Skin epidermis (tissue), 12 donors: Measurements from ENCODE around the gene RHBDL3.
"Not testable (repeated sequence)": the region's sequence is repeated elsewhere in the genome, so short reads cannot be mapped to it uniquely, and the experiment has no call there.

Source experiments
- H3K27ac ChIP-seq, 21 experiments: fragments of 200-600 bp; sonication (generic) in 11 of 21; one replicate each; pipeline ENCODE4 v1.5.0; 2020; ENCODE audit warnings: mild to moderate bottlenecking in 3 of 21, inconsistent platforms in 2 of 21, moderate library complexity in 2 of 21
- H3K4me3 ChIP-seq, 7 experiments: fragments of 200-600 bp; sonication (generic) in 2 of 7; one replicate each; pipeline ENCODE4 v1.5.0; 2020; ENCODE audit warnings: inconsistent platforms in 2 of 7, mild to moderate bottlenecking in 2 of 7, moderate library complexity in 1 of 7

The RHBDL3 gene

DNA sequence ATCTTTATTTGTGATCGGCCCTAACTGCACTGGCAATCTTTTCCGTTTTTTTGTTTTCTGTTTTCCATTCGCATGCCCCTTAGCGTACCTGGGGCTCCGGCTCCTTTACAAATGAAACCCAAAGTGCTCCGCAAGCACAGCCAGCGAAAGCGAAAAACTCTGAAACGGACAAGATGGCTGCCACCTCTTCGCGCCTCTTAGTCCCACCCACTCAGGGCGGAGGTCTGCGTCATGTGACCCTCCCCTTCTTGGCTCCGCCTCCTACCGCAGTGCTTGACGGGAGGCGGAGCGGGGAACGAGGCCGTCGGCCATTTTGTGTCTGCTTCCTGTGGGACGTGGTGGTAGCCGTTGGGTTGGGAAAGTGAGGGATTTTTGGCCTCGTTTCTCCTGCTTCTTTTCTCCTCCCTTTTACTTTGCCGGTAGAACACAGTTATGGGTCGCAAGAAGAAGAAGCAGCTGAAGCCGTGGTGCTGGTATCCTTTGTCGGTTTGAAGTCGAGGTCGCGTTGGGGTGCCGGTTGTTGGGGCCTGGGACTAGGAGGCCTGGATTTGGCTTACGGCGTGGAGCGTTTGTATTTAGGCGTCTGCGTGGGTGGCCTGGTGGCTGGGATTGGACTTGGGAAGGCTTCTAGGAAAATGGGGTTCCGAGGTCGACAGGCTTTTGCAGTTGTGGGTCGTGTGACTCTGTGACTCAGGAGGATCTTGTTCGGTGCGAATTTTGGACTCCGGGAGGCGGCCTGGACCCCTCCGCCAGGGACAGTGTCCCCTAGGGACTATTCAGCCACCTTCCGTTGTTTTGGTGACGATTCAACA is 84.4 kb downstream of the RHBDL3 start, which contains the start of gene ZNF207:
ZNF207 (plus strand) TSS at position 304 of the 812 bp plus-strand sequence; CDS start at position 433, 129 bp downstream.
- Histone ChIP-seq H3K27ac (peak within 1 kb of the TSS; percentile 85 to 99 (median 96)), H3K4me3 (peak within 1 kb of the TSS; percentile 72 to 99 (median 81))

GRCh38 chr17:32350666-32351418 is 85.2 kb downstream of the RHBDL3 start:
- H3K4me3 ChIP-seq, result peak overlapping the region; percentile 72 to 99 (median 81)

DNA sequence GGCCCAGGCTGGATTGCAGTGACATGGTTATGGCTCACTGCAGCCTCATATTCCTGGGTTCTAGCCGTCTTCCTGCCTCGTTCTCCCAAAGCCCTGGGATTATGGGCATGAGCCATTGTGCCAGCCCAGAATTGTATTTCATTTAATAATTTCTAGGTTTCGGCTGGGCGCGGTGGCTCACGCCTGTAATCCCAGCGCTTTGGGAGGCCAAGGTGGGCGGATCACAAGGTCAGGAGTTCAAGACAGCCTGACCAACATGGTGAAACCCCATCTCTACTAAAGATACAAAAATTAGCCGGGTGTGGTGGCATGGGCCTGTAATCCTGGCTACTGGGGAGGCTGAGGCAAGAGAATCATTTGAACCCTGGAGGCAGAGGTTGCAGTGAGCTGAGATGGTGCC is 87.1 kb downstream of the RHBDL3 start:
- H3K4me3 ChIP-seq, result peak overlapping the region in 4 of 7 experiments; percentile 72 to 99 (median 87)
- H3K27ac ChIP-seq, result not testable (repeated sequence)

More at GRCh38 chr17:32350666-32351418, 85.2 kb downstream of the RHBDL3 start:
- H3K27ac ChIP-seq, result peak overlapping the region; percentile 85 to 99 (median 96)

GRCh38 chr17:32355649-32356377 is 90.2 kb downstream of the RHBDL3 start:
- H3K4me3 ChIP-seq, result no peak overlapping the region

GRCh38 chr17:32356378-32356743 is 90.7 kb downstream of the RHBDL3 start:
- no peak overlapping the region for H3K4me3 ChIP-seq
- no peak overlapping the region for H3K27ac ChIP-seq

More at GRCh38 chr17:32355649-32356377, 90.2 kb downstream of the RHBDL3 start:
- peak overlapping the region in 1 of 21 experiments; percentile 32 for H3K27ac ChIP-seq

GRCh38 chr17:32356750-32357149 is 91.1 kb downstream of the RHBDL3 start:
- Histone ChIP-seq H3K4me3 (no peak overlapping the region), H3K27ac (no peak overlapping the region)

GRCh38 chr17:32357615-32358014 is 92.0 kb downstream of the RHBDL3 start:
- H3K27ac ChIP-seq, result no peak overlapping the region
- H3K4me3 ChIP-seq, result no peak overlapping the region

- no peak overlapping the region for H3K4me3 ChIP-seq
- no peak overlapping the region for H3K27ac ChIP-seq
These were observed 95.6 kb downstream of the RHBDL3 start for GRCh38 chr17:32361270-32361669.

DNA sequence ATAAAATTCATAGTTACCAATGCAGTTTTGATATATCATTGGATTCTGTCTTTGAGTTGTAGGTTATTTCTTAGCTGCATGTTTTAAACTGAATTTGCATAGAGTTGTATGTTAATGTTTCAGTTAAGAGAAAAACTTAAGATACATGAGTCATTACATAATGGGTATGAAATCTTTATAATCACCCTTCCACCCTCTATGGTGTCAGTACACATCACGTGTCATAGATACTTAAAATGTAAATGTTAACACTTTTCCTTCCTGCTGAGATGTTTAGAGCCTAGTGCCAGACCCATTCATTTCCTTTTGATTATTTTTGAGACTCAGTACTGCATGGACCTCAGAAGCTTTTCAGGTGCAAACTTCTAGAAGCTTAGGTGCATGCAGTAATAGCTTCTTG is 104.8 kb downstream of the RHBDL3 start:
- no peak overlapping the region for H3K27ac ChIP-seq

More for the DNA sequence above, 104.8 kb downstream of the RHBDL3 start:
- H3K4me3 ChIP-seq, result no peak overlapping the region
